Large intestine (tissue), 3 donors: Measurements from ENCODE around the gene MAN2A1. TPM values are rescaled to one million over a fixed set of nuclear protein-coding genes. Genes with fewer than 3 reads are reported as not detected.

Experiments used
- DNase-seq, 2 donors: peaks; one replicate each; pipeline versions ENCODE4 v3.0.0 to v3.0.0-alpha.2; 2013
- H3K27ac ChIP-seq: one replicate; pipeline ENCODE4 v1.5.1; 2013; ENCODE audit warnings: low read length
- H3K27me3 ChIP-seq: 2 replicates; pipeline ENCODE4 v1.6.1; 2013; ENCODE audit warnings: low read length; ENCODE audit not compliant: control insufficient read depth, insufficient read depth
- H3K36me3 ChIP-seq: 2 replicates; pipeline ENCODE4 v1.6.1; 2013; ENCODE audit warnings: low read length; ENCODE audit not compliant: control insufficient read depth, insufficient read depth
- H3K4me1 ChIP-seq: one replicate; pipeline ENCODE4 v1.6.1; 2013; ENCODE audit warnings: low read length; ENCODE audit not compliant: control insufficient read depth, insufficient read depth
- H3K4me3 ChIP-seq: one replicate; pipeline ENCODE4 v1.5.1; 2013; ENCODE audit warnings: low read length
- H3K9me3 ChIP-seq: one replicate; pipeline ENCODE4 v1.6.1; 2013; ENCODE audit warnings: mild to moderate bottlenecking, low read depth, low read length, moderate library complexity; ENCODE audit not compliant: control insufficient read depth
- WGBS: methylation state at CpG from one replicate; pipeline ENCODE4 v1.1.5; 2013; ENCODE audit warnings: low lambda C conversion rate; ENCODE audit not compliant: insufficient coverage; 5-methylcytosine and 5-hydroxymethylcytosine counted together
- polyA plus RNA-seq: library from polyadenylated mRNA; unstranded; fragments of 120-200 nt; gene quantifications from one replicate; pipeline ENCODE4 v1.2.1, GENCODE V29; 2013

MAN2A1 gene
- polyA plus RNA-seq, 1 donor = 100.0 TPM

DNA sequence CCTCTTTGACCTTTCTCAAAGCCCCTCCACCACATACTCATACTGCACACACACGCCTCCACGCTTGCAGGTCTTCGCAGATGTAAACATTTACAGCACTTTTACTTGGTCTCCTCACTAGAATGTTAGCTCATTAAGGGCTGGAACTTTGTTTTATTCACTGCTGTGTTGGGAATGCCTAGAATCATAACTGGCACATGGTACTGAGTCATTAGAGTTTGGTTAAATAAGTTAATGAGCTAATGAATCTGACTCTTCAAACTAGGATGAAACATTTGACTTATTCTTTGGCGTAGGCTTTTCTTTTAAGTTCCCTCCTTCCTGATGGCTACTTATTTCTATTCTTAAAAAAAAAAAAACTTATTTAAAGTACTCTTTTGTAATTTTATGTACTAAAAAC, 28.9 kb downstream of the MAN2A1 start:
- WGBS = no CpG with 5 or more reads among the region's 4 CpGs
- no peaks in the 10 kb centered on the region for H3K4me1 ChIP-seq

DNA sequence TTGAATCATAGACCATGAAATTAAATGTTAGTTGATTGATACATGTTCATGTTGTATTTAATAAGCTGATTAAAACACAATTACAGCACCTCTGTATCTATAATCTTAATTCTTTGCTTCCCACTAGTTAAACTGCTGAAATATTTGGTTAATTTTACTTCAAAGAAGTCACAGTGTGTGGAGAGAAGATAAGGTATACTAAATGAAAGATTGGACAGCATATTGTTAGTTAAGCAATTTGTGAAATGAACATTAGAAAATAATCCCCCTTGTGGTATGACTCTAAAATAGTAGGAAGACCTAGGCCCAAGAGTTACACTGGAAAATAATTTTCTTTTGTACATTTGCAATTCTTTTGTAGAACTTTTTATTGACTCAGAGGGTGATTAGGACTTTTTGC, 30.3 kb downstream of the MAN2A1 start:
- DNase-seq = no peak
- no peak overlapping the region for H3K4me3 ChIP-seq
- H3K9me3 ChIP-seq = no peaks in the 10 kb centered on the region
- H3K4me1 ChIP-seq = peaks cover 2% of the 10 kb centered on the region
- H3K36me3 ChIP-seq = peaks cover 14% of the 10 kb centered on the region
- H3K27ac ChIP-seq = no peak overlapping the region
- no peaks in the 10 kb centered on the region for H3K27me3 ChIP-seq

More for the DNA sequence above, 28.9 kb downstream of the MAN2A1 start:
- H3K27ac ChIP-seq = no peak overlapping the region
- no peaks in the 10 kb centered on the region for H3K27me3 ChIP-seq
- DNase-seq = no peak
- peaks cover 14% of the 10 kb centered on the region for H3K36me3 ChIP-seq
- H3K9me3 ChIP-seq = no peaks in the 10 kb centered on the region
- no peak overlapping the region for H3K4me3 ChIP-seq

DNA sequence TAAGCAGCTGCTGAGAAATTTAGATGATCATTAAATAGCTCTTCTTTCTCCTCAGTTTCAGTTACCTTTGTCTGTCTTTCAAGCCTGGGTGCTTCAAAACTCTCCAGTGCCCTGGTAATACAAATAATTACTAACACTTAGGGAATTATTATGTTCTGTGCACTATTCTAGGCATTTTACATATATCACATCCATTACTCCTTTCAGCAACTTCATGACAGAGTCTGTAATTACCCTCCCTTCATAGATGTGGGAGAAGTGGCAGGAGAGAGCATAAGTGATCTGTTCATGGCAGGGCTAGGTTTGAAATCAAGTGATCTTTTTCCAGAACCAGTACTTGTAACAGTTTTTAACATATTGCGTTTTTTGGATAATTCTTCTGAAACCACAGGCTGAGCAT, 32.0 kb downstream of the MAN2A1 start:
- Histone ChIP-seq H3K27me3 (no peaks in the 10 kb centered on the region), H3K9me3 (no peaks in the 10 kb centered on the region), H3K27ac (no peak overlapping the region), H3K4me3 (no peak overlapping the region), H3K36me3 (peaks cover 13% of the 10 kb centered on the region), H3K4me1 (peaks cover 3% of the 10 kb centered on the region)
- DNase-seq = no peak
- 100% methylated on average over 1 of the region's 1 CpG for WGBS

DNA sequence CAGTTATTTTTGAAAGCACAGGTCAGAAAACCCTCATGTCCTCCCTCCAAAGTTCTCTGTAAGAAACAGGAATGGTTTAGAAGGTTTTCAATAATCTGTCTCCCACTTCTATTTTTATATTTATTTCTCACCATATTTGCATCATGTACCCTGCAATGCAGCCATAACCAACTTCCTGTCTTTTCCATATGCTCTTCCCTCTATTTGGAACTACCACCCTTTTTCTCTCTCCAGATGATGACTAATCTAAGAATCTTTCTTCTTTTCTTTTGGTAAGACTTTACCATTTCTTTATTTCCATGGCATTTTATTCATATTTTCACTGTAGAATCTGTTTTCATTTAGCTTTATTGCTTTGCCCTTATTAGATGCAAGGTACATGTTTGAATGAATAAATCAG, 33.9 kb downstream of the MAN2A1 start:
- DNase-seq = no peak
- Histone ChIP-seq H3K27me3 (no peaks in the 10 kb centered on the region), H3K36me3 (peaks cover 5% of the 10 kb centered on the region), H3K4me3 (no peak overlapping the region), H3K27ac (no peak overlapping the region), H3K4me1 (peaks cover 3% of the 10 kb centered on the region), H3K9me3 (no peaks in the 10 kb centered on the region)

DNA sequence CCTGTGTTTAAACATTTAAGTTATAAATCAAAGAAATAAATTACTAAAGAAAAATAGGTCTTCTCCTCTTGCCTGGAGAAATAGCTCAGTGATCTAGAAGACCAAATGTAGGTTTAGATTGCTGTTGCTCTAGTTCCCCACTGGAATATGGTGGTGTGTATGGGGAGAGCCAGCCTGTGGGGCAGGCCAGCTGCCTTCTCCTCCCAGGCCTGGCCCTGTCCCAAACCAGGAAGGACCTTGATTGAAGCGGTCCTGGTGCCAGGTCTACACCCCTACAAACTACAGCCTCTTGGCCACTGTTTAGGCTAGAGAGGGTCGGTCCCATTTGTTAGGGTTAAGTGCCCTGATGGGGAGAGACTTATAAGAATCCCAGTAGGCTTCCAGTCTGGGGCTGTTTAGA, 35.4 kb downstream of the MAN2A1 start:
- Histone ChIP-seq H3K4me1 (peaks cover 3% of the 10 kb centered on the region), H3K36me3 (peaks cover 8% of the 10 kb centered on the region), H3K4me3 (no peak overlapping the region), H3K27me3 (no peaks in the 10 kb centered on the region), H3K9me3 (no peaks in the 10 kb centered on the region), H3K27ac (no peak overlapping the region)
- no peak for DNase-seq
- WGBS = no CpG with 5 or more reads among the region's 2 CpGs

DNA sequence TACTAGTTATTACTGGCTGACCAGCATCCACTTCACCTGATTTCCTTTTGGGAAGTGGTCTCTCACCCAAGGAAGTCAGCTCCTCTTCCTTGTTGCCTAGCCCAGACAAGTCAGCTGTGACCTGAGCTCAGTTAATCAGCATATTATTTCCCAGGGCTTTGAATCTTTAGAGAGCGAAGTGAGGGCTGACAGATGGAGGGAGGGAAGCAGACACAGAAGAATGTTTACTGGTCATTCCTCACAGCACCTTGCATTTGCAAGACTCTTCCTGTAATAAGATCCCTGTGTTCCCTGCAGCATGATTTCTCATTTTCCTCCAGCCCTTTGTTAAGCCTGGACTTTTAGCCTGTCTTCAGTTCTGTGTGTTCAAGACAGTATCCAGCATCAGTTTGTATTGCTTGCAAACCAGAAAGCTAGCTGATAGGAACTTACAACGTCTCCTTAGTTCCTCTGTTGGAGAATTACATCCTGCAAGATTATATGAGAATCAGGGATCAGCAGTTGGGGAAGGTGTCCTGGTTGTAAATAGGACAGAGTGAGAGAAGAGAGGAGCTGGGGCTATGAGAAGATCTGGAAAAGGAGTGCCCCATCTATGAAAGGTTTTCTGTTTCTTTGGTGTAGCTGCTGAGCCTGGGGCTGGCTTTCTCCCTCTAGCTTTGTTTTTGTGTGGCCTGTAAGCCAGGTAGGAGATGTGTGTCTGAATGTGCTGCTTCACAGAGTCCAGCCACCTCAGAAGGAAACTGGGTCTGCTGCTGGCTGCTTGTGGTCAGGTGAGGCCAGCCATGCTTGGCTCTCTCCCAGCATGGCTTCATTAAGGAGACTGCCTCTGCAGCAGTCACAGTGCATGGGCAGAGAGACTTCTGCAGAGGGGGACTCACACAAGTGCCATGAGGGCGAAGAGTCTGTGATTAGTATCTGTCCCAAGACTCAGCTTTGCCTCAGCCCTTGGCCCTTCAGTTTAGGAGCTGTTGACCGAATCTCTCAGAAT, 50.3 kb downstream of the MAN2A1 start:
- Histone ChIP-seq H3K4me3 (no peak overlapping the region), H3K36me3 (no peaks in the 10 kb centered on the region), H3K27ac (no peak overlapping the region), H3K4me1 (peaks cover 8% of the 10 kb centered on the region), H3K27me3 (no peaks in the 10 kb centered on the region), H3K9me3 (no peaks in the 10 kb centered on the region)
- no CpG with 5 or more reads among the region's 4 CpGs for WGBS
- DNase-seq = no peak

DNA sequence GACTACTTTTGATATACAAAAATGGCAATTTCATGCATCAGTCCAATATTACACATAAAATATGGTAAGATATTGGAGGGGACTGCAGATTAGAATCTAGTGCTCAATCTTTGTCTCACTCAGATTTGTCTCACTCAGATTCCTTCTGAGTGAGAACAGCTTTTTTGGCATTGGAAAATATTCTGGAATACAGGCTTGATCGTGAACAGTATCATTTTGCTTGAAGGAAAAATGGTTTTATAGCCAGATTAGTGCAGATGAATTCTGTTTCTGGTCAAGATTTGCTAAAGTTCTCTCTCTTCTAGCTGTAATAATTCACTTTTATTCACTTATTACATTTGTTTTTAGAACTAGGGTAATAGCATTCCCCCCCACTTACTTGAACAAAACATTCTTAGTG, 51.2 kb downstream of the MAN2A1 start:
- no peak for DNase-seq
- Histone ChIP-seq H3K36me3 (no peaks in the 10 kb centered on the region), H3K27ac (no peak overlapping the region), H3K9me3 (no peaks in the 10 kb centered on the region), H3K27me3 (no peaks in the 10 kb centered on the region), H3K4me1 (peaks cover 8% of the 10 kb centered on the region), H3K4me3 (no peak overlapping the region)
- WGBS = no CpG with 5 or more reads among the region's 1 CpG

DNA sequence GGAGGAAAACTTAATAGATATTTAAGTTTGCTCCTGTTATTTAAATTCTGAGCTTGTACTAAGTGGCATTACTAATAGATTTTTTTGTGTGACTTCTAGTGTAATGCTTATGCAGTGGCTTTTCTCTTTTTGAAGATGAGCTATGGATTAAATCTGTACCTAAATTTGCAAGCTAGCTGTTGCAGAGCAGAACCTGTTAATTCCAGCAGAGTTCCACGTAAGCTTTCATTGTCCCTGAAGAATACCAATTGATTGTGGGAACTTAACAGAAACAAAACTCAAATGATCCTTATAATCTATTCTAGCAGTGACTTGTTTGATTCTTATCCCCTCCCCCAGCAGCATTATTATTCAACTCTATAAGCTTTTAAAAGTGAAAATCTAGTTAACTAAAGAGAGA, 51.7 kb downstream of the MAN2A1 start:
- H3K36me3 ChIP-seq = no peaks in the 10 kb centered on the region
- no peak overlapping the region for H3K27ac ChIP-seq
- WGBS = no CpG with 5 or more reads among the region's 1 CpG
- H3K27me3 ChIP-seq = no peaks in the 10 kb centered on the region
- no peak overlapping the region for H3K4me3 ChIP-seq
- no peak for DNase-seq
- no peaks in the 10 kb centered on the region for H3K9me3 ChIP-seq
- peaks cover 8% of the 10 kb centered on the region for H3K4me1 ChIP-seq

DNA sequence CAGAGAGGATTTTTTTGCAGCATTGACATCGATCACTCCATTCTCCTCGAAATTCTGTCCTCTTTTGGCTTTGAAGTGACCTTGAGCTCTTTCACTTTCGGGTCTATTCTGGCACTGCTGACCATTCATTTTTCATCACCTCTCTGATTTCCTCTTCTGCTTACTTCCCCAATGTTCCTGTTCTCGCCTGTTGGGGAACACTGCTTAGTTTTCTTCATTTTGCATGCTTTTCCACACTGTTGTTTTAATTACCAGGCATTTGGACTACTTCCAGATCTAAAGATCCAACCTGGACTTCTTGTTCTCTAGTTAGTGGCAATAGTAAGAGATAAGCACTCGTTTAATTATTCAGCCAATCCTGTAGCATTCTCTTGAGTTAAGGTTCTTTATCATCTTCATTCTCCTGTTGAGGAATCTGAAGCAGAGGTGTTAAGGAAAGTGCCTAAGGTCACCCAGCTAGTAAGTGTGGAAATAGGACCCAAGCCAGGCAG, 53.4 kb downstream of the MAN2A1 start:
- Histone ChIP-seq H3K27ac (peak overlapping the region; percentile 18), H3K27me3 (no peaks in the 10 kb centered on the region), H3K36me3 (no peaks in the 10 kb centered on the region), H3K4me3 (no peak overlapping the region), H3K4me1 (peaks cover 8% of the 10 kb centered on the region), H3K9me3 (no peaks in the 10 kb centered on the region)
- 75% methylated on average over 4 of the region's 5 CpGs for WGBS
- DNase-seq = peak in 1 of 2 donors; percentile 25

DNA sequence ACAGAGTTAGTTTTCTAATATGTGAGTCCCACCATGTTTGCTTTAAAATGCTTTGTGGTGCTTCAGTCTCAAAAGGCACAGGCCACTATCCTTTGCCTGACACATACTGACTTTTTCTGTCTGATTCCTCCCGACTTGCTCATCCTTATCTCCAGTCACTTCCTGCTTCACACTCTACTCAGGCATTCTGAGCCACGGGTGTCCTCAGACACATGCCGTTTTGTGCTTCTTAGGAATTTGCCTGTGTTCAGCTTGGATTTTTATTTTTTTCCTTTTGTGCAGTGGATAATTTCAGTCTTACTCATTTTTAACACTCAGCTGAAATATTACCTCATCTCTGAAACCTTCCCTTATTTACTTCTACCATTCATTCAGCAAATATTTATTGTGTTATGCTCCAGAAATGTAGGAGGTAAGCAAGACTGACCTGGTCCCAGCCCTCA, 54.1 kb downstream of the MAN2A1 start:
- H3K36me3 ChIP-seq = no peaks in the 10 kb centered on the region

DNA sequence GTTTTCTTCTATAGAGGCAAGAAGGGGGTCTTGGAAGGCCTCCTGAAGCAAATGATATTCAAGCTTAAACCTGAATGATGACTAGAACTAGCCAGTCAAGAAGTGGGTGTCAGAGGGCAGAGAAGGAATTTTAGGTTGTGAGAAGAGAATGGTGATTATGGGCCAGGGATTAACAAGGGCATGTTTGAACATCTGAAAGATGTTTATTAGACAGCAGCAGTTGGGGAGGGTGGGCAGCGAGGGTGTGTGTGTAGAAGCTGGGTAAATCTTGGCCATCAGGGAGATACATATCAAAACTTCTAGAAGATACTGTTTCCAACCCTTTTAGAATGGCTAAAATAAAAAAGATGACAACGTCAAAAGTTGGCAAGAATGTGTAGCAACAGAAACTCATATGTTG, 54.5 kb downstream of the MAN2A1 start:
- DNase-seq = no peak
- 80% methylated on average over 1 of the region's 2 CpGs for WGBS
- Histone ChIP-seq H3K27ac (no peak overlapping the region), H3K9me3 (no peaks in the 10 kb centered on the region), H3K36me3 (no peaks in the 10 kb centered on the region), H3K27me3 (no peaks in the 10 kb centered on the region), H3K4me3 (no peak overlapping the region), H3K4me1 (peaks cover 8% of the 10 kb centered on the region)

More for the DNA sequence above, 54.1 kb downstream of the MAN2A1 start:
- no peaks in the 10 kb centered on the region for H3K9me3 ChIP-seq
- peaks cover 8% of the 10 kb centered on the region for H3K4me1 ChIP-seq
- H3K27ac ChIP-seq = peak overlapping the region; percentile 18
- no peak for DNase-seq
- no peak overlapping the region for H3K4me3 ChIP-seq
- 22% methylated on average over 3 of the region's 3 CpGs for WGBS
- no peaks in the 10 kb centered on the region for H3K27me3 ChIP-seq
